ENCODE measurements around the gene MBP.

- TF ChIP-seq CTCF (conservative IDR thresholded peaks at IDR 0.05; ENCODE audit: low read length) (no peak), EZH2phosphoT487 (IDR thresholded peaks at IDR 0.05; ENCODE audit: borderline replicate concordance, low read depth, low read length) (no peak)
These were observed 129.3 kb downstream of the MBP start for GRCh38 chr18:77003316-77003715.

Data from OCI-LY7 (cell line).